ENCODE measurements around the gene NBDY.

Gene NBDY

DNA sequence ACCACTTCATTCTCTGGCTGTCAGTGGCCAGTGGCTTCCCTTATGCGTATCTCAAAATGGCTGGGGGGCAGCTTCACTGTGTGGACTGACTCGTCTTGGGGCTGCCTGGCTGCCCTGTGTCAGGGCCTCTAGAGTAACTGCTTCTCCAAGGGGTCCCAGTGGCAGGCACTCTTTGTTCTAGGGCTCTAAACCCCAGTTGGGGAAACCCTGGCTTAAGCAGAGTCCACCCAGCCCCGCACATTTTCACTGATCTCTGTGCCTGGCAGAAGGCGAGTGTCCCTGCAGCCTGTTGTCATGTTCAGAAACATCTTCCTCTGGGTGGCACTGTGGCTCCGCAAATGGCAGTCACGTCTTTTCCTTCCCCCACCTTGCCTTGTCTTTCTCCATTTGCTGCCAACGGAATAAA lies 59.7 kb downstream of the NBDY start:
- no peak overlapping the region for H3K9ac ChIP-seq (ENCODE audit: low read depth, low read length)
- H3K36me3 ChIP-seq (ENCODE audit: control insufficient read depth, insufficient read depth, low read length), result peaks cover 16% of the 10 kb centered on the region
- no peak overlapping the region for H3K4me3 ChIP-seq (ENCODE audit: low read depth, low read length)
- no peaks in the 10 kb centered on the region for H3K27me3 ChIP-seq (ENCODE audit: control insufficient read depth, insufficient read depth, low read length)
- peaks cover 46% of the 10 kb centered on the region for H3K9me3 ChIP-seq (ENCODE audit: control insufficient read depth, insufficient read depth, low read length)
- H3K27ac ChIP-seq (ENCODE audit: low read depth, low read length), result no peak overlapping the region
- no peaks in the 10 kb centered on the region for H3K4me1 ChIP-seq (ENCODE audit: control insufficient read depth, insufficient read depth, low read length)

DNA sequence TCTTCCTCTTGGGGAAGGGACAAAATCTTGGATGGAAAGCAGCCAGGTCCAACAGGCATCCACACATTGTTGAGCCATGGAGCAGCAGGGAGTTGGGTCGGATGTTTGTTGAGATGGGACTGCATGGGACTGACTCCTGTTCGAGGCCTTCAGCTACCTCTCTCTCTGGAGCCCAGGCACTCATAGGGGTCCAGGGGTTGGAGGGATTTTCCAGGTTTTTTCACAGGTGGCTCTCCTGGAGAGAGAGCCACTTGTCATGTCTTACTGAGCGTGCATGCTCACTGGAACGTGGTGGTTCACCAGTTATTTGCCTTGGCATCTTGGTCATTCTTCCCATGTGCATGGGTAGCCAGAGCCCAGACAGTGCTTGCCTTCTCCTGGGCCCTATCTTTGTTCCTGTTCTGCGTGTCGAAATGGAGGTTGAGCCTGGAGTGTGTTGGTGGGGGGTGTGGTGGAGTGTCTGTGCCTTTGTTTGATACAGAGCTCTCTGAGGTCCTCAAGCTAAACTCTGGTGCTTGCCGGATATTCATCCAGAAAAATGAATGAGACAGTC lies 60.6 kb downstream of the NBDY start:
- H3K4me3 ChIP-seq (ENCODE audit: low read depth, low read length), result no peak overlapping the region
- no peak overlapping the region for H3K9ac ChIP-seq (ENCODE audit: low read depth, low read length)
- H3K36me3 ChIP-seq (ENCODE audit: control insufficient read depth, insufficient read depth, low read length), result peaks cover 16% of the 10 kb centered on the region
- H3K4me1 ChIP-seq (ENCODE audit: control insufficient read depth, insufficient read depth, low read length), result no peaks in the 10 kb centered on the region
- no peaks in the 10 kb centered on the region for H3K27me3 ChIP-seq (ENCODE audit: control insufficient read depth, insufficient read depth, low read length)
- H3K9me3 ChIP-seq (ENCODE audit: control insufficient read depth, insufficient read depth, low read length), result peaks cover 46% of the 10 kb centered on the region
- H3K27ac ChIP-seq (ENCODE audit: low read depth, low read length), result no peak overlapping the region

GRCh38 chrX:56790778-56791177 lies 61.7 kb downstream of the NBDY start:
- Histone ChIP-seq H3K9ac (ENCODE audit: low read depth, low read length) (no peak overlapping the region), H3K27me3 (ENCODE audit: control insufficient read depth, insufficient read depth, low read length) (no peaks in the 10 kb centered on the region), H3K9me3 (ENCODE audit: control insufficient read depth, insufficient read depth, low read length) (peaks cover 45% of the 10 kb centered on the region), H3K27ac (ENCODE audit: low read depth, low read length) (no peak overlapping the region), H3K4me3 (ENCODE audit: low read depth, low read length) (no peak overlapping the region), H3K4me1 (ENCODE audit: control insufficient read depth, insufficient read depth, low read length) (no peaks in the 10 kb centered on the region), H3K36me3 (ENCODE audit: control insufficient read depth, insufficient read depth, low read length) (peaks cover 12% of the 10 kb centered on the region)

GRCh38 chrX:56791456-56791855 lies 62.4 kb downstream of the NBDY start:
- H3K4me1 ChIP-seq (ENCODE audit: control insufficient read depth, insufficient read depth, low read length), result no peaks in the 10 kb centered on the region
- H3K27ac ChIP-seq (ENCODE audit: low read depth, low read length), result no peak overlapping the region
- H3K27me3 ChIP-seq (ENCODE audit: control insufficient read depth, insufficient read depth, low read length), result no peaks in the 10 kb centered on the region
- peaks cover 12% of the 10 kb centered on the region for H3K36me3 ChIP-seq (ENCODE audit: control insufficient read depth, insufficient read depth, low read length)
- peaks cover 44% of the 10 kb centered on the region for H3K9me3 ChIP-seq (ENCODE audit: control insufficient read depth, insufficient read depth, low read length)
- H3K9ac ChIP-seq (ENCODE audit: low read depth, low read length), result no peak overlapping the region
- no peak overlapping the region for H3K4me3 ChIP-seq (ENCODE audit: low read depth, low read length)

GRCh38 chrX:56792270-56793111 lies 63.4 kb downstream of the NBDY start:
- H3K27me3 ChIP-seq (ENCODE audit: control insufficient read depth, insufficient read depth, low read length), result no peaks in the 10 kb centered on the region
- peaks cover 5% of the 10 kb centered on the region; the same call in 1 of the 2 replicates for H3K36me3 ChIP-seq (ENCODE audit: control insufficient read depth, insufficient read depth, low read length)
- H3K9me3 ChIP-seq (ENCODE audit: control insufficient read depth, insufficient read depth, low read length), result peaks cover 39% of the 10 kb centered on the region
- no peak overlapping the region for H3K9ac ChIP-seq (ENCODE audit: low read depth, low read length)
- H3K4me3 ChIP-seq (ENCODE audit: low read depth, low read length), result no peak overlapping the region
- H3K27ac ChIP-seq (ENCODE audit: low read depth, low read length), result no peak overlapping the region
- no peaks in the 10 kb centered on the region for H3K4me1 ChIP-seq (ENCODE audit: control insufficient read depth, insufficient read depth, low read length)

DNA sequence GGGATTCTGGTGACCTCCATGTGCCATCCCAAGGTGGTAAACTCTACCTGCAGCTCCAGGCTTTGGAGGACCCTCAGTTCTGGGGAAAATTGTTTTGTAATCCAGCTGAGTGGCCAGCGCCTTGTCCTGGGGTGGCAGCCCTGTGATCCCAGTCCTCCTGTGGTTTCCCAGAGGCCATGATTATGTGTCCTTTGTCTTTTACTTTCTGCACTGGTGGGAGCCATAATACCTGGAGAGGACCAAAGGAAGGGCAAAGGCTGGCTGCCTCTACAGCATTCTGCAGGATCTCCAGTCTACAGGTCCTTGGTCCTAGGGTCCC lies 64.0 kb downstream of the NBDY start:
- Histone ChIP-seq H3K9ac (ENCODE audit: low read depth, low read length) (no peak overlapping the region), H3K36me3 (ENCODE audit: control insufficient read depth, insufficient read depth, low read length) (peaks cover 5% of the 10 kb centered on the region; the same call in 1 of the 2 replicates), H3K27ac (ENCODE audit: low read depth, low read length) (no peak overlapping the region), H3K4me3 (ENCODE audit: low read depth, low read length) (no peak overlapping the region), H3K27me3 (ENCODE audit: control insufficient read depth, insufficient read depth, low read length) (no peaks in the 10 kb centered on the region), H3K9me3 (ENCODE audit: control insufficient read depth, insufficient read depth, low read length) (peaks cover 36% of the 10 kb centered on the region), H3K4me1 (ENCODE audit: control insufficient read depth, insufficient read depth, low read length) (no peaks in the 10 kb centered on the region)

GRCh38 chrX:56793521-56794320 lies 64.7 kb downstream of the NBDY start:
- no peak overlapping the region for H3K9ac ChIP-seq (ENCODE audit: low read depth, low read length)
- no peaks in the 10 kb centered on the region for H3K27me3 ChIP-seq (ENCODE audit: control insufficient read depth, insufficient read depth, low read length)
- H3K4me1 ChIP-seq (ENCODE audit: control insufficient read depth, insufficient read depth, low read length), result no peaks in the 10 kb centered on the region
- H3K9me3 ChIP-seq (ENCODE audit: control insufficient read depth, insufficient read depth, low read length), result peaks cover 40% of the 10 kb centered on the region
- H3K27ac ChIP-seq (ENCODE audit: low read depth, low read length), result no peak overlapping the region
- H3K36me3 ChIP-seq (ENCODE audit: control insufficient read depth, insufficient read depth, low read length), result peaks cover 5% of the 10 kb centered on the region; the same call in 1 of the 2 replicates
- H3K4me3 ChIP-seq (ENCODE audit: low read depth, low read length), result no peak overlapping the region

- Histone ChIP-seq H3K9ac (ENCODE audit: low read depth, low read length) (no peak overlapping the region), H3K4me3 (ENCODE audit: low read depth, low read length) (no peak overlapping the region), H3K4me1 (ENCODE audit: control insufficient read depth, insufficient read depth, low read length) (no peaks in the 10 kb centered on the region), H3K27me3 (ENCODE audit: control insufficient read depth, insufficient read depth, low read length) (no peaks in the 10 kb centered on the region), H3K9me3 (ENCODE audit: control insufficient read depth, insufficient read depth, low read length) (peaks cover 46% of the 10 kb centered on the region), H3K36me3 (ENCODE audit: control insufficient read depth, insufficient read depth, low read length) (peaks cover 5% of the 10 kb centered on the region; the same call in 1 of the 2 replicates), H3K27ac (ENCODE audit: low read depth, low read length) (no peak overlapping the region)
Measured at GRCh38 chrX:56794404-56795230, 65.6 kb downstream of the NBDY start.

- Histone ChIP-seq H3K4me1 (ENCODE audit: control insufficient read depth, insufficient read depth, low read length) (no peaks in the 10 kb centered on the region), H3K27me3 (ENCODE audit: control insufficient read depth, insufficient read depth, low read length) (no peaks in the 10 kb centered on the region)
Measured at GRCh38 chrX:56795309-56795868, 66.3 kb downstream of the NBDY start.

GRCh38 chrX:56796641-56797395 lies 67.8 kb downstream of the NBDY start:
- Histone ChIP-seq H3K9me3 (ENCODE audit: control insufficient read depth, insufficient read depth, low read length) (peaks cover 47% of the 10 kb centered on the region), H3K9ac (ENCODE audit: low read depth, low read length) (no peak overlapping the region), H3K4me3 (ENCODE audit: low read depth, low read length) (no peak overlapping the region), H3K4me1 (ENCODE audit: control insufficient read depth, insufficient read depth, low read length) (no peaks in the 10 kb centered on the region), H3K36me3 (ENCODE audit: control insufficient read depth, insufficient read depth, low read length) (peaks cover 5% of the 10 kb centered on the region; the same call in 1 of the 2 replicates), H3K27me3 (ENCODE audit: control insufficient read depth, insufficient read depth, low read length) (no peaks in the 10 kb centered on the region), H3K27ac (ENCODE audit: low read depth, low read length) (no peak overlapping the region)

More at GRCh38 chrX:56795309-56795868, 66.3 kb downstream of the NBDY start:
- Histone ChIP-seq H3K9me3 (ENCODE audit: control insufficient read depth, insufficient read depth, low read length) (peaks cover 42% of the 10 kb centered on the region), H3K4me3 (ENCODE audit: low read depth, low read length) (no peak overlapping the region), H3K36me3 (ENCODE audit: control insufficient read depth, insufficient read depth, low read length) (peaks cover 5% of the 10 kb centered on the region; the same call in 1 of the 2 replicates), H3K27ac (ENCODE audit: low read depth, low read length) (no peak overlapping the region), H3K9ac (ENCODE audit: low read depth, low read length) (no peak overlapping the region)

Data from HUES48 (cell line).